Neural crest cell (in vitro differentiated cells): ENCODE data around the gene FAXDC2. TPM values are rescaled to one million over a fixed set of nuclear protein-coding genes. Genes with fewer than 3 reads are reported as not detected.
A peak's percentile ranks its signal among the peaks of the same experiment; 100 is the strongest.

Source experiments
- DNase-seq: peaks from one replicate; pipeline ENCODE4 v3.0.0; 2021; ENCODE audit warnings: low read depth, mixed read lengths, low spot score
- H3K27ac Mint-ChIP-seq: one replicate; pipeline ENCODE4 v1.8.0; 2021; ENCODE audit warnings: mild to moderate bottlenecking, mixed read lengths; ENCODE audit not compliant: unreplicated experiment
- H3K27me3 Mint-ChIP-seq: 2 replicates; pipeline ENCODE4 v1.8.0; 2021; ENCODE audit warnings: low read depth, mild to moderate bottlenecking, mixed read lengths
- H3K36me3 Mint-ChIP-seq: 2 replicates; pipeline ENCODE4 v1.8.0; 2021; ENCODE audit warnings: low read depth, mild to moderate bottlenecking, mixed read lengths
- H3K4me1 Mint-ChIP-seq: 2 replicates; pipeline ENCODE4 v1.8.0; 2021; ENCODE audit warnings: mixed read lengths
- H3K4me3 Mint-ChIP-seq: one replicate; pipeline ENCODE4 v1.8.0; 2021; ENCODE audit warnings: mild to moderate bottlenecking, mixed read lengths
- H3K9me3 Mint-ChIP-seq: 2 replicates; pipeline ENCODE4 v1.8.0; 2021; ENCODE audit warnings: mixed read lengths
- CTCF ChIP-seq: fragments of 200-600 bp; sonication (generic); conservative IDR thresholded peaks from 2 replicates; pipeline ENCODE4 v1.5.0; 2021; ENCODE audit warnings: antibody characterized with exemption, mild to moderate bottlenecking
- total RNA-seq: library from RNA; stranded (reverse); gene quantifications from 2 replicates; pipeline ENCODE4 v1.2.1, GENCODE V29; 2021

The FAXDC2 gene
- total RNA-seq, 1 donor from 2014 or later: 2.7 TPM

DNA sequence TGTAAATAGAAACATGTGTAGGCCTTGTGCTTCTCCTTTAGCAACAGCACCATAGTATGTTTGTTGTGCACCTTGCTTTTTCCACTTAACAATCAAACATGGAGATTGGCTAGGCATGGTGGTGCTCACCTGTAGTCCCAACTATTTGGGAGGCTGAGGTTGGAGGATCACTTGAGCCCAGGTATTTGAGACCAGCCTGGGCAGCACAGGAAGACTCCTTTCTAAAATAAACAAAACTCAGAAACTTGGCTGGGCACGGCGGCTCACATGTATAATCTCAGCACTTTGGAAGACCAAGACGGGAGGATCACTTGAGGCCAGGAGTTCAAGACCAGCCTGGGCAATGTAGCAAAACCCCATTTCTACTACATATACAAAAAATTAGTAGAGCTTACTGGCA, 948 bp upstream of the FAXDC2 start:
- no peak for DNase-seq
- Mint-ChIP-seq H3K36me3 (no peaks in the 10 kb centered on the region), H3K4me1 (peaks cover 24% of the 10 kb centered on the region), H3K4me3 (peak overlapping the region; percentile 78), H3K27ac (no peak overlapping the region), H3K9me3 (no peaks in the 10 kb centered on the region), H3K27me3 (no peaks in the 10 kb centered on the region)
- TF ChIP-seq CTCF: no peak

GRCh38 chr5:154849791-154850201, 607 bp downstream of the FAXDC2 start:
- peak overlapping the region; percentile 78 for H3K4me3 Mint-ChIP-seq
- H3K27me3 Mint-ChIP-seq: no peaks in the 10 kb centered on the region
- H3K9me3 Mint-ChIP-seq: no peaks in the 10 kb centered on the region
- TF ChIP-seq CTCF: no peak
- DNase-seq: no peak
- no peaks in the 10 kb centered on the region for H3K36me3 Mint-ChIP-seq
- H3K27ac Mint-ChIP-seq: peak overlapping the region; percentile 78
- peaks cover 24% of the 10 kb centered on the region for H3K4me1 Mint-ChIP-seq

DNA sequence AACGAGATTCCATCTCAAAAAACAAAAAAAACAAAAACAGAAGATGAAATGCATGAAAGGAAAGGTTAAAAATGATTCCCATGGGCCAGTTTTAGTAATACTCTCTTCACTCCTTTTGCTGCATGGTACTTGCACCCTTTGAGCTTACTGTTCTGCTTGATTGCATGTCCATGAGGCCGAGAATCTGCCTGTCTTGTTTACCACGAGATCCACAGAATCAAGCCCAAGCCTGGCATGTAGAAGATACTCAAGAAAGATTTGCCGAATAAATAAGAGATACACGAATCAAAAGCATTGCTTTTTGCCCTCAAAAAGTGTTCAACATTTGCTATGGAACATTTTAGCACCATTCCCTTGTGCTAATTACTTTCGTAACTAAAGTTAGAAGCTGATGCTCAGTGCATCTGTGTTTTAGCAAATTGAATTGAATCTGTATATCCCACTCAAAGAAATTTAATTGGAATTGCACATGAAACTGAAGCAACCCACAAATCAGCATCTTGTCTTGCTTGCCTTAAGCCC, 1.1 kb downstream of the FAXDC2 start:
- Mint-ChIP-seq H3K36me3 (no peaks in the 10 kb centered on the region), H3K27me3 (no peaks in the 10 kb centered on the region), H3K4me3 (peak overlapping the region; percentile 78), H3K9me3 (no peaks in the 10 kb centered on the region), H3K27ac (no peak overlapping the region), H3K4me1 (peaks cover 24% of the 10 kb centered on the region)
- no peak for TF ChIP-seq CTCF
- no peak for DNase-seq

DNA sequence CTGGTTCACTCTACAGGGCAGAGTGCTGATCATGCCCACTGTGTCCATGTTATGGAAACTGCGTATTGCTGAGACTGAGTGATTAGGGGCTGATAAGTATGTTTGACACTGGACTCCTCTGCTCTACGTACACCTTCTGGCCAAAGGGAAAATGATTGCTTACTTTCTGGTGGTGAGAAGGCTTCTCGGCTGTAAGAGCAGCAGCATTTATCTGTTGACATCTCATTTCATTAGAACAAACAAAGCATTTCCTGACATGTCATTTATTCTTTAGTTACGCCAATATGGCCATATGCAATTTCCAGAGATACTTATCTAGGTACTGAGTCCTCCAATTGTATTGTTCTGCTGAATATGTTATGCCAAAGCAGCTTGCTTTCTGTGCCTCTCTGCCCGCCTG, 5.6 kb downstream of the FAXDC2 start:
- no peak for TF ChIP-seq CTCF
- Mint-ChIP-seq H3K27me3 (no peaks in the 10 kb centered on the region), H3K4me3 (no peak overlapping the region), H3K36me3 (no peaks in the 10 kb centered on the region), H3K27ac (no peak overlapping the region), H3K9me3 (no peaks in the 10 kb centered on the region), H3K4me1 (peaks cover 7% of the 10 kb centered on the region)
- no peak for DNase-seq

GRCh38 chr5:154842689-154843530, 7.5 kb downstream of the FAXDC2 start:
- H3K9me3 Mint-ChIP-seq: no peaks in the 10 kb centered on the region
- no peaks in the 10 kb centered on the region for H3K27me3 Mint-ChIP-seq
- H3K4me1 Mint-ChIP-seq: no peaks in the 10 kb centered on the region
- no peak overlapping the region for H3K4me3 Mint-ChIP-seq
- DNase-seq: no peak
- no peak overlapping the region for H3K27ac Mint-ChIP-seq
- H3K36me3 Mint-ChIP-seq: no peaks in the 10 kb centered on the region
- TF ChIP-seq CTCF: no peak
